ENCODE data around the gene MIB1.

DNA sequence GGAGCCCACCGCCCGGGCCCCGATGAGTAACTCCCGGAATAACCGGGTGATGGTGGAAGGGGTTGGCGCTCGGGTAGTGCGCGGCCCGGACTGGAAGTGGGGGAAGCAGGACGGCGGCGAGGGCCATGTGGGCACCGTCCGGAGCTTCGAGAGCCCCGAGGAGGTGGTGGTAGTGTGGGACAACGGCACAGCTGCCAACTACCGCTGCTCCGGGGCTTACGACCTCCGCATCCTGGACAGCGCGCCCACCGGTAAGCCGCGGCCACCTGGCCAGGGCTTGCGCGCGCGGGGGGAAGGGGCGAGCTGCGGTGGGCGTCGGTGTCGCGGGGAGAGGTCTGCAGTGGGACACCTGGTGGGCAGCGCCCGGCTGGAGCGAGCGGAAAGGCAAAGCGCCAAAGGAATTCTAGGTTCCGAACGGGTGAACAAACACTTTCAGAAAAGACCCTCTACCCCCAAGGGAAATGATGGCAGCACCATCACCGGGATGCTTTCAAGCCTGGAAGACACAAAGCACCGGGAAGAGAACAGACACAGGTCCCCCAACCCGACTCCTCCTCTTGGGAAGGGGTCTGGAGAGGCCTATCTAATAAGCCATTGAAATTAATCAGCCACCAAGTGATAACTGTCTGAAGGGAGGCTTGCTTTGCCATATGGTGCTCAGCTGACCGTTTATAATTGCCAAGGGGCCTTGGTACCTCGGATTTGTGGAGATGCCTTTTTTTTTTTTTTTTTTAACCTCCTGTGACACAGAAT, 1.1 kb downstream of the MIB1 start:
- TF ChIP-seq CTCF (IDR thresholded peaks at IDR 0.05), result no peak
- TF ChIP-seq POLR2AphosphoS5 (IDR thresholded peaks at IDR 0.05), result no peak
